ENCODE results near the gene APBB2.
A peak's percentile ranks its signal among the peaks of the same experiment; 100 is the strongest.

APBB2 gene

DNA sequence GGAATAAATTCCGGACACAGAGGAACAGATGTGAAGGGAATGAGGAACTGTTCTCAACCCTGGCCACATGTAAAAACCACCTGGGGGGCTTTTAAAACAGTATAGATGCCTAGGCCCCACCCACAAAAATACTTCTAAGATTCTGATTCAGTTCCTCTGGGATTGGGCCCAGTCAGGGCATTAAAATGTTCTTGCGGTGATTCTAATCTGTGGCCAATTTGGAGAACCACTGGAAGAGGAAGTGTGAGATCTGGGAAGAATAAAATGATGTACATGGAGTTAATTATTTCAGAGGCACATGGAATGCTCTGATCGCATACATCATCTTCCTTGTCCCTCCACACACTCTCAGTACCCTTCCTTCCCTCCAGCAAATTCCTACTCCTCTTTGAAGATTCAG is 192.2 kb downstream of the APBB2 start:
- TF ChIP-seq, protein P1, sequence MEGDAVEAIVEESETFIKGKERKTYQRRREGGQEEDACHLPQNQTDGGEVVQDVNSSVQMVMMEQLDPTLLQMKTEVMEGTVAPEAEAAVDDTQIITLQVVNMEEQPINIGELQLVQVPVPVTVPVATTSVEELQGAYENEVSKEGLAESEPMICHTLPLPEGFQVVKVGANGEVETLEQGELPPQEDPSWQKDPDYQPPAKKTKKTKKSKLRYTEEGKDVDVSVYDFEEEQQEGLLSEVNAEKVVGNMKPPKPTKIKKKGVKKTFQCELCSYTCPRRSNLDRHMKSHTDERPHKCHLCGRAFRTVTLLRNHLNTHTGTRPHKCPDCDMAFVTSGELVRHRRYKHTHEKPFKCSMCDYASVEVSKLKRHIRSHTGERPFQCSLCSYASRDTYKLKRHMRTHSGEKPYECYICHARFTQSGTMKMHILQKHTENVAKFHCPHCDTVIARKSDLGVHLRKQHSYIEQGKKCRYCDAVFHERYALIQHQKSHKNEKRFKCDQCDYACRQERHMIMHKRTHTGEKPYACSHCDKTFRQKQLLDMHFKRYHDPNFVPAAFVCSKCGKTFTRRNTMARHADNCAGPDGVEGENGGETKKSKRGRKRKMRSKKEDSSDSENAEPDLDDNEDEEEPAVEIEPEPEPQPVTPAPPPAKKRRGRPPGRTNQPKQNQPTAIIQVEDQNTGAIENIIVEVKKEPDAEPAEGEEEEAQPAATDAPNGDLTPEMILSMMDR (IDR thresholded peaks at IDR 0.05; ENCODE audit: insufficient read depth, low read length, missing control alignments): no peak
- CTCF ChIA-PET: no interaction called here
- no peak overlapping the region for H3K4me3 ChIP-seq (ENCODE audit: low read depth, low read length)
- POLR2A ChIA-PET: no interaction called here
- peak; percentile 31 for DNase-seq (ENCODE audit: low read depth, low spot score)

DNA sequence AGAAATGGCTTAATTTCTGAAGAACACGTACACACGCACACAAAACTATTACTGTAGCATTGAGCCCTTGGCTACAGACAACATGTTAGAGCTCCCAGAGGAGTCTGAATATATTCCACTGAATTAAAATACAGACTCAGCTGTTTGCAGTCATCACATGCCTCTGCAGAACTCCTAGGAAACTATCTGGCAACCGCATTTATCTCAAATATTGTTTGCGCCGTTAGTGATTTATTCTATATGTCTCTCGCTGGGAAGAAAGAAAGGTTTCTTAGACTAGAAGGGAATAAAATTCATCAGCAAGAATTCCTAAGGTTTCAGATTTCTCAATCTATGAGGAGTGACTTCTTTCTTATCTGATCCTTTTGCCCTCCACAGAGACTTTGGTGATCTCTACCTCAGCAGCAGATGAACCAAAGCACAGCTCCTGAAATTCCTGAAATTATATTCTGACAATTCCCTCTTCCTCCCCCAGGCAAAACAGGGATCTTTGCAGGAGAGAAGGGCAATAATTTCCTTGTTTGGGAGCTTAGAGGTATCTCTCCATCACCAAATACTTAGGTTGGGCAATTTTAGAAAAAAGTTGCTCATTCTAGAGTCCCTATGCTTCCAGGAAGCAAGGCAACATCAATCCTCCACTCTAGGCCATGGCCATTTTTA is 199.2 kb downstream of the APBB2 start:
- no peak overlapping the region for H3K4me3 ChIP-seq (ENCODE audit: low read depth, low read length)
- TF ChIP-seq, protein P1 (IDR thresholded peaks at IDR 0.05; ENCODE audit: insufficient read depth, low read length, missing control alignments): no peak
- ChIA-PET POLR2A (no interaction called here), CTCF (interaction anchor here (0.7 to 1.6 kb wide), 2 partner anchors 15 to 88 kb away, joined by 3 to 4 read pairs; no protein-coding TSS in a partner anchor)
- no peak for DNase-seq (ENCODE audit: low read depth, low spot score)

DNA sequence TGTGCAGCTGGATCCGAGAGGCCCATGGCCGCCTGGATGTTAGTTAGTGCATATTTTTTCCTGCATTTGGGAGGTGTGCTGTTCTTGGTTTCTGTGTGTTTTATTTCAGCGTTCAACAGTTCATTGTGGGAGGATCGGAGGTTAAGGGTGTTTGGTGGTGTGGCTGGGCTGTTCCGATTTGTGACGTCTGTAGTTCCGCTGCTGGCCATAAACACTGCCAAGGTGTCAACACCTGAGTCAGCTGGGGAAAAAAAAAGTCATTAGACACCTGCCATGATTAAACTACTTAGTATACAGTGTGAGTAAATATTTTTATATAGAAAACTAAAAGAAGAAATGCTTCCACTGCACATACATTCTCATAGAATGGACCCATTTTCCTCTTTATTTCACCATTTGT is 200.2 kb downstream of the APBB2 start:
- ChIA-PET CTCF (interaction anchor here (1.6 kb wide), 1 partner anchor 14 kb away, joined by 4 read pairs; no protein-coding TSS in a partner anchor), POLR2A (no interaction called here)

DNA sequence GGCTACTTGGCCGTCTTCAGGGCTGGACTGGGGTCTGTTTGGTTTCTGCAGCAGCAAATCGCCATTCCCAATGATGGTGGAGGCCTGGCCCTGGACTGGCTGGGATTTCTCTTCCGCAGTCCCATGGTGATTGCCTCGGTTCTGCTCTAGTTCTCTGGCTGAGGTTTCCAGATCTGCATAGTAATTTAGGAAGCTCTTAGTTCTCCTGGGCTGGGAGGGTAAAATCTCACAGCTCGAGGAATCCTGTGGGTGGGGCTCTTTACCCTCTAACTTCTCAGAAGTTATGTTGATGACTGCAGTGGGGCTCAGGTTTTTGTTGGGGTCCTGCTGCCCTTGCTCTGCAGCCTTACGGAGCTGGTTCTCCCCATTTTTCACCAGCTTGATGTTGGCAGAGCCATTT is 200.6 kb downstream of the APBB2 start:
- TF ChIP-seq, protein P1 (IDR thresholded peaks at IDR 0.05; ENCODE audit: insufficient read depth, low read length, missing control alignments): no peak
- POLR2A ChIA-PET: no interaction called here
- CTCF ChIA-PET: interaction anchor here (1.3 kb wide), 1 partner anchor 11 kb away, joined by 4 read pairs; no protein-coding TSS in a partner anchor
- no peak for DNase-seq (ENCODE audit: low read depth, low spot score)
- H3K4me3 ChIP-seq (ENCODE audit: low read depth, low read length): no peak overlapping the region

More for the DNA sequence above, 200.2 kb downstream of the APBB2 start:
- DNase-seq (ENCODE audit: low read depth, low spot score): no peak
- H3K4me3 ChIP-seq (ENCODE audit: low read depth, low read length): no peak overlapping the region
- TF ChIP-seq, protein P1 (IDR thresholded peaks at IDR 0.05; ENCODE audit: insufficient read depth, low read length, missing control alignments): no peak

DNA sequence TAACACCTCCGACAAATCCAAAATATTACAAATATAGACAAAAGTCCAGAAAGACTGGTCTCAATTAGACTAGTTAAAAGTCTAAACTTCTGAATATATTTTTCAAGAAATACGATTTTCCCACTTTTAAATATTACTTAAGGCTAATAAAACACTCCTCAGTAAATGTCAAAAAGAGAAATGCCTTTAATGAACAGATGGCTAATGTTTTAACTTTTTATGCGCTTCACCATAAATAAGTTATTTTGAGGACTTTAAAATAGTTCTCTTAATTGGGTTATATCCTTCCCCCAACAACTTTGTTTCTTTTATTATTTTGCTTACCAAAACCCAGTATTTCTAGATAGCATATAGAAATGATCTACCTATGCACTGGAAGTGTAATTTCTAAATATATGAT is 201.4 kb downstream of the APBB2 start:
- POLR2A ChIA-PET: no interaction called here
- CTCF ChIA-PET: interaction anchor here (1.1 to 1.7 kb wide), 4 partner anchors 10 to 37 kb away, joined by 3 to 5 read pairs (median 4); no protein-coding TSS in a partner anchor
- no peak for DNase-seq (ENCODE audit: low read depth, low spot score)
- no peak overlapping the region for H3K4me3 ChIP-seq (ENCODE audit: low read depth, low read length)
- TF ChIP-seq, protein P1 (IDR thresholded peaks at IDR 0.05; ENCODE audit: insufficient read depth, low read length, missing control alignments): no peak

DNA sequence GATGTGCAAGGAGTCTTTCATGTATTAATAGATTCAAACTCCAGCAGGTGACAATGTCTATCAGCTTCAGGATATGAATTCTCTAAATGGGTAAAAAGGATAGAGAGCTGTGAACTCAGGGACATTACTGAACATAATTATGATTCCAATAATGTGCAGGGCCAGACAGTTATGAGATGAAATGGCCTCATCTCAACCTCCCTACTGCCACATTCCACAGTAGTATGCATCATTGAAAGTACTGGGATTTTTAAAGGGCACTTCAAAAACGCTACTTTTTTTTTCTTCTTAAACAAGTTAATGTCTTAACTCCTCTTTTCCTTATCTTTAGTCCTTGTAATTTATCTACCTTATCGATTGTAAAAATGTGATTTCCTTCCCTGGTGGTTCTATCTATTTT is 202.0 kb downstream of the APBB2 start:
- POLR2A ChIA-PET: no interaction called here

More for the DNA sequence above, 202.0 kb downstream of the APBB2 start:
- no peak overlapping the region for H3K4me3 ChIP-seq (ENCODE audit: low read depth, low read length)
- CTCF ChIA-PET: interaction anchor here (1.0 to 1.7 kb wide), 4 partner anchors 14 to 36 kb away, joined by 3 to 5 read pairs (median 3); no protein-coding TSS in a partner anchor
- TF ChIP-seq, protein P1 (IDR thresholded peaks at IDR 0.05; ENCODE audit: insufficient read depth, low read length, missing control alignments): no peak
- no peak for DNase-seq (ENCODE audit: low read depth, low spot score)
